Measurements from ENCODE around the gene HGS.

HGS gene, protein sequence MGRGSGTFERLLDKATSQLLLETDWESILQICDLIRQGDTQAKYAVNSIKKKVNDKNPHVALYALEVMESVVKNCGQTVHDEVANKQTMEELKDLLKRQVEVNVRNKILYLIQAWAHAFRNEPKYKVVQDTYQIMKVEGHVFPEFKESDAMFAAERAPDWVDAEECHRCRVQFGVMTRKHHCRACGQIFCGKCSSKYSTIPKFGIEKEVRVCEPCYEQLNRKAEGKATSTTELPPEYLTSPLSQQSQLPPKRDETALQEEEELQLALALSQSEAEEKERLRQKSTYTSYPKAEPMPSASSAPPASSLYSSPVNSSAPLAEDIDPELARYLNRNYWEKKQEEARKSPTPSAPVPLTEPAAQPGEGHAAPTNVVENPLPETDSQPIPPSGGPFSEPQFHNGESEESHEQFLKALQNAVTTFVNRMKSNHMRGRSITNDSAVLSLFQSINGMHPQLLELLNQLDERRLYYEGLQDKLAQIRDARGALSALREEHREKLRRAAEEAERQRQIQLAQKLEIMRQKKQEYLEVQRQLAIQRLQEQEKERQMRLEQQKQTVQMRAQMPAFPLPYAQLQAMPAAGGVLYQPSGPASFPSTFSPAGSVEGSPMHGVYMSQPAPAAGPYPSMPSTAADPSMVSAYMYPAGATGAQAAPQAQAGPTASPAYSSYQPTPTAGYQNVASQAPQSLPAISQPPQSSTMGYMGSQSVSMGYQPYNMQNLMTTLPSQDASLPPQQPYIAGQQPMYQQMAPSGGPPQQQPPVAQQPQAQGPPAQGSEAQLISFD

DNA sequence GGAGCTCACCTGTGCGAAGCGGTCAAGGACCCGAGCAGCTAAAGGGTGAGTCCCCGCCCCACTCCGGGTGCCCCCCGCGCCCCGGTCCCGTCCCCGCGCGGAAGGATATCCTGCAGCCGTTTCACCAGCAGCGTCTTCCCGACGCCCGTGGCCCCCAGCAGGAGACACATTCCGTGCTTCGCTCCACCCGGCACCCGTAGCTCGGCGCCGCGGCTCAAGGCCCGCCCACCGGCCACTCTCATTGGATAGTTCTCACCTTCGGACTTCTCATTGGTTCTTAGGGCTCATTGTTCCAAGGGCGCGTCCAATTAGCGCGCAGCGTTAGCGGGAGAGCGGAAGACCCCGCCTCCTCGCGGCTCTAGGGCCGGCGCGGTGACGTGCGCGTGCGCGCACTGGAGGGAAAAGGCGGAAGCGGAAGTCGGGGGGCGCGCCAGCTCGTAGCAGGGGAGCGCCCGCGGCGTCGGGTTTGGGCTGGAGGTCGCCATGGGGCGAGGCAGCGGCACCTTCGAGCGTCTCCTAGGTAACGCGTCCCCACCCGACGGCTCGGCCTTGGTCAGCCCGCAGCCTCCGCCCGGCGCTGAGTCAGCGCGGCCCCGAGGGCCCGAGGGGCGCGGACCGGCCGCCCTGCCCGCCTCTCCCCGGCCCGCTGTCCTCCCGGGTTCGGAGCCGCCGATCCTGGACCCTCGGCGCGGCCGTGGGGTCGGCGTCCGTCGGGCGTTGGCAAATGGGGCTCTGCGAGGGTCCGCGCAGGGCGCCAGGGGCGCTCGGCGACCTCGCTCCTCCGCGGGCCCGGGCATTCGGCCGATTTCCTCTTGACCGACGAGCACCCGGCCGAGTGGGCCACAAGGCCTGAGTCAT lies at the start of gene HGS, which contains the start of gene ARL16:
Gene HGS (plus strand): TSS at position 428 of the 858 bp plus-strand sequence. CDS start 56 bp downstream, at position 484.
Gene ARL16 (minus strand): TSS at position 214 of the 858 bp plus-strand sequence. CDS start 44 bp downstream, at position 170.
- peak; percentile 99 to 100 for DNase-seq

DNA sequence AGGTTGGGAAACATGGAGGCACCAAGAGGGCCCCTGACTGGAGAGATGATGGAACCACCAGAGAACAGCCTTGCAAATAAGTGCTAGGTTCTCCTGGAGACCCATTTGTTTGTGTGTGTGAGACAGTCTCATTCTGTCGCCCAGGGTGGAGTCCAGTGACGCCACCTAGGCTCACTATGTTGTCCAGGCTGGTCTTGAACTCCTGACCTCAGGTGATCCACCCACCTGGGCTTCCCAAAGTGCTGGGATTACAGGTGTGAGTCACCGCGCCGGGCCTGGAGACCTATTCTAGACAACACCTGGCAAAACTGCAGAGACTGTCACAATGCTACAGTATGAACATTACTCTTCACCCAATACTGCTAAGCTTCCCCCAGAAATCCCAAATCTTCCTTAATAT lies 48.4 kb upstream of the HGS start:
- DNase-seq, result no peak

DNA sequence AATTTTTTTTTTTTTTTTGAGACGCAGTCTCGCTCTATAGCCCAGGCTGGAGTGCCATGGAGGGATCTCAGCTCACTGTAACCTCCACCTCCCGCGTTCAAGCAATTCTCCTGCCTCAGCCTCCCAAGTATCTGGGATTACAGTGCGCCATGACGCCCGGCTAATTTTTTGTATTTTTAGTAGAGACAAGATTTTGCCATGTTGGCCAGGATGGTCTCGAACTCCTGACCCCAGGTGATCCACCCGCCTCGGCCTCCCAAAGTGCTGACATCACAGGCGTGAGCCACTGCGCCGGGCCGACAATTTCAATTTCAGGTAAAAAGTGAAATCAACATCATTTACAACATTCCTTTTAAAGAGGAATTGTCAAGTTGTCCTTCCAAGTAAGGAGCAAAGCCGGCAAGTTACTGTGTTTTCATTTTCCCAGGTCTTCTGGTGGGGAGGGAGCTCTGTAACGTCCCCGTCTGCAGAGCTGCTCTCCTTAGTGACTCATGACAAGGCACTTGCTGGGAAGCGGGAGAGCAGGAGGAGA lies 47.8 kb upstream of the HGS start:
- DNase-seq, result no peak

DNA sequence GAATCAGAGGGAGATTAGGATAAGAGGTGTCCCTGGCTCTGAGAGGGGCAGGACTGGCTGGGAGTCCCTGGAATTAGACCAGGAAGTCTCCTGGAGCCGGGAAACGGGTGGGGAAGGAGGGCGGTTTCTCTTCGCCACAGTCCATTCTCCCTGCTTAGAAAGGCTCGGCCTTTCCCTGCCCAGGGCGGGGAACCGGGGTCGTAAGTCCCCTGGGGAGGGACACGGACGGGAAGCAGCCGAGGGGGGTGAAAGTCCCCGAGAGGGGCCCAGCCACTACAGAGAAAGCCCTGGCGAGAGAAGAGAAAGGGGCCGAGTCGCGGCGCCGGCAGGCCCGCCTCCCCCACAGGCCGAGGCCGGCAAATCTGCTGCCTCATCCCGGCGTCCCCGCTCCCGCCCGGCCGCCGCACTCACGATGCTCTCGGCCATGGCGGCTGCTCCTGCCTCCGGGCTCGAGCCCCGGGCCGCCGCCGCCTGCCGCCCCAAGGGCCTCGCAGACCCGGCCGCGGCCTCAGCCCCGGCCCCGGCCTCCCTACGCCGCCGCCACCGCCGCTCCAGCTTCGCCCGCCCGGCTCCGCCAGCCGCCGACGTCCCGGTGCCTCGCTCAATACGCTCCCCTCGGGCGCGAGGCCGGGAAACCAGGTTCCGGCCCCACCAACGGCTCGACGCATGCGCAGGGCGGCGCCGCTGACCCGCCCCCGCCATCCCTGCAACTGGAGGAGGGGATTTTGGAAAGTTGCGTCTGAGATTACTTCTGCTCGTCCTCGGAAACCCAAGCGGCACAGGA lies 47.1 kb upstream of the HGS start, which contains the start of the genes NPLOC4 and TSPAN10:
Gene NPLOC4 (minus strand): TSS at position 608 of the 784 bp plus-strand sequence. CDS start 182 bp downstream, at position 426.
Gene TSPAN10 (plus strand): TSS at position 692 of the 784 bp plus-strand sequence. CDS start 5,217 bp downstream, outside the sequence.
- peak; percentile 91 to 94 for DNase-seq

DNA sequence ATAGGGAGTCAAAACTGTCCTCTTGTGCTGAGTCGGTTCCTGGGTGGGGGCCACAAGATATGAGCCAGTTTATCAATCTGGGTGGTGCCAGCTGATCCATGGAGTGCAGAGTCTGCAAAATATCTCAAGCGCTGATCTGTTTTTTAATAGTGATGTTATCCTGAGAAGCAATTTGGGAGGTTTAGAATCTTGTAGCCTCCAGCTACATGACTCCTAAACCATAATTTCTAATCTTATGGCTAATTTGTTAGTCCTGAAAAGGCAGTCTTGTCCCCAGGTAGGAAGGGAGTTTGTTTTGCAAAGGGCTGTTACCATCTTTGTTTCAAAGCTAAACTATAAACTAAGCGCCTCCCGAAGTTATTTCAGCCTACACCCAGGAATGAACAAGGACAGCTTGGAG lies 45.1 kb upstream of the HGS start:
- DNase-seq, result no peak

DNA sequence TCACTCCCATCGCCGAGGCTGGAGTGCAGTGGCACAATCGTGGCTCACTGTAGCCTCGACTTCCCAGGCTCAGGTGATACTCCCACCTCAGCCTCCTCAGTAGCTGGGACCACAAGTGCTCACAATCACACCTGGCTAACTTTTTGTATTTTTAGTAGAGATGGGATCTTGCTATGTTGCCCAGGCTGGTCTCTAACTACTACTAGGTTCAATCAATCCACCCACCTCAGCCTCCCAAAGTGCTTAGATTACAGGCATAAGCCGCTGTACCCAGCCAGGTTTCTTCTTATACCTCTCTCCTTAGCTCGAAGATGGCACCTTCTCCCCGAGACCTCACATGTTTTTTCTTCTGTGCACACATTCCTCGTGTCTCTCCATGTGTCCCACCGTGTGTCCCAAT lies 43.8 kb upstream of the HGS start:
- no peak for DNase-seq

DNA sequence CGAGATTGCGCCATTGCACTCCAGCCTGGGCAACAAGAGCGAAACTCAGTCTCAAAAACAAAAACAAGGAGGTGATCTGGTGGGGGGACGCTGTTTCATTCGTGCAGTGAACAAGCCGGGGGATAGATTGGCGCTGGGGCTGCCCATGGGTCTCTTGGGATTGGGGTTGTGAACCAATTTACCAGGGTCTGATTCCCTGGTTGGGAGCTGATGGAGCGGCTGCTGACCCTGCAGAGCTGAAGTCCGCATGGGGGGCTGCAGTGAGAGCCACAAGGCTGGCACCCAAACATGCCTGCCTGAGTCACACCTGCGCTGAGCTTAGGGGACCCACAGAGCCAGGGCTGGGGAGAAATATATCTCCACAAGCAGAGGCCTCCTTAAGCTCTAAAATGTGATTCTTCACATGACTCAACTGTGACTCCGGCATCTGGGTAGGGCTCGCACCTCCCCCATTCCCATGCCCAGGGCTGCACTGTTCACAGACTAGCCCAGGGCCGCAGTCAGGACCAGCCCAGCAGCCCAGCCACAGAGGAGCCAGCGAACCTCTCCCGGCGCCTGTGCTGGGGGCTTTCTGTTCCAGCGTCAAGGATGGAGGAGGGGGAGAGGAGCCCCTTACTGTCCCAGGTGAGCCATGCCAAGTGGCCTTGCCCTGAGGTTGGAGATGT lies 41.9 kb upstream of the HGS start:
- DNase-seq, result no peak

DNA sequence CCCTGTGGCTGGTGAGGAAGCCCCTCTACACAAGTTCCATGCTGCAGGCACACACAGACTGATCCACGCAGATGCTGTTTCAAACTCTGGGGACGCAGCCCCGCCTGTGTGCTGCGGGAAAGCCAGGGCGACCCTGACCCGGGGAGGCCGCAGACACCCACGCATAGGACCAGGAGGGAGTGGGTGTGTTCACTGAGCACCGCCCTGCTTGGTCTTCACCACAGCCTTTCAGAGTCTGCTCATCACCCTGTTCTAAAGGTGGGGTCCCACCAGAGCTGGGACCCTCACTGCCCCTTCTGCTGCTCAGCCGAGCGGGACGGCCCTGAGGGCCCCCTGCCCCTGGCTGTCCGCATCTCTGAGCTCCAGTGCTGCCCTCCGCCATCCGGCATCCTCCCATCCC lies 39.3 kb upstream of the HGS start:
- no peak for DNase-seq

DNA sequence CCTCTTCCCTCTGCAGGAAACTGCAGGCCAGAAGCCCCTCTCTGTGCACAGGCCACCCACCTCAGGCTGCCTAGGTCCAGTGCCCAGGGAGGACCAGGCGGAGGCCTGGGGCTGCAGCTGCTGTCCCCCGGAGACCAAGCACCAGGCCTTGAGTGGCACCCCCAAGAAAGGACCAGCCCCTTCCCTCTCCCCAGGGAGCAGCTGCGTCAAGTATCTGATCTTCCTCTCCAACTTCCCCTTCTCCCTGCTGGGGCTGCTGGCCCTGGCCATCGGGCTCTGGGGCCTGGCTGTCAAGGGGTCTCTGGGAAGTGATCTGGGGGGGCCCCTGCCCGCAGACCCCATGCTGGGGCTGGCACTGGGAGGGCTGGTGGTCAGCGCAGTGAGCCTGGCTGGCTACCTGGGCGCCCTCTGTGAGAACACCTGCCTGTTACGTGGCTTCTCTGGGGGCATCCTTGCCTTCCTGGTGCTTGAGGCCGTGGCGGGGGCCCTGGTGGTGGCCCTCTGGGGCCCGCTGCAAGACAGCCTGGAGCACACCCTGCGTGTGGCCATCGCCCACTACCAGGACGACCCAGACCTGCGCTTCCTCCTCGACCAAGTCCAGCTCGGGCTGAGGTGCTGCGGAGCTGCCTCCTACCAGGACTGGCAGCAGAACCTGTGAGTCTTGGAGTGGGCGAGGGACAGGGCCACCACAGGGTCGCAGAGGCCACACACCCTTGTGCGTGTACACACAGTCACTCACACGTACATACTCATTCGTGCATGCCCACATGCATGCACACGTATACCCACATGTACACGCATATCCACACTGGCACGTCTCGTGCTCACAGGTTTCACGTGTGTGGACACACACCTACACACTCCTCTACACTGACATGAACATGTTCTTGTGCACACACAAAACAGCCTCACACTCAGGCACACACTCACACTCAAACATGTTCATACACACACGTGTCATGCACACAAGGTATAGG lies 38.5 kb upstream of the HGS start:
- DNase-seq, result no peak

DNA sequence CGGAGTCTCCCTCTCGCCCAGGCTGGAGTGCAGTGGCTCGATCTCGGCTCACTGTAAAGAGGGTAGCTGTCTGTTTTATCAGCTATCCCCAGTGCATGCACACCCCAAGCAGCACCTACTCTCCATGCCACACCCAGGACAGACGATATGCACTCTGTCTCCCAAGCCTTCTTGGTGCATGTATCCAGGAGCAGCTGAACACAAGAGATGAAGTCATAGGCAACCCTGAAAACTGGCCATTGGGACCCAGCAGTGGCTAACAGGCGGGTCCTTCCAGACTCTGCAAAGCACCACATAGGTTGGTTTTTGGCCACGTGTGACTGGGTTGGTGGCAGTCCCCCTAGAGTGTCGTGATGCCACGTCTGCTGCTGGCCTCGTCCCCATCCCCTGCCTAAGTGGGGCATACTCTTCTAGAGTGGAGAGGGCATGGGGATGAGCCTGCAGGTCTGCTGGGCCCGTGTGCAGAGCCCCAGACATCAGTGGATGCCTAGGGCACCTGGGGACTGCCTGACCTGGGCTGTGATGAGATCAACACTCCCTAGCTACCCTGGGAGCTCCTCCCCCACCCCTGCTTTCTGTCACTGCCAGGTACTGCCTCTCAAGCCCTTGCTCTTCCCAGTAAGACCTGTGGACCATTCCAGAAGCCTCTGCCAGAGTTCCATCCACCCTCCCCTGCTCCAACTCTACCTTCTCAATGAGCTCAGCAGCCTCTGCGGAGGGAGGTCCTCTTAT lies 36.8 kb upstream of the HGS start:
- no peak for DNase-seq

DNA sequence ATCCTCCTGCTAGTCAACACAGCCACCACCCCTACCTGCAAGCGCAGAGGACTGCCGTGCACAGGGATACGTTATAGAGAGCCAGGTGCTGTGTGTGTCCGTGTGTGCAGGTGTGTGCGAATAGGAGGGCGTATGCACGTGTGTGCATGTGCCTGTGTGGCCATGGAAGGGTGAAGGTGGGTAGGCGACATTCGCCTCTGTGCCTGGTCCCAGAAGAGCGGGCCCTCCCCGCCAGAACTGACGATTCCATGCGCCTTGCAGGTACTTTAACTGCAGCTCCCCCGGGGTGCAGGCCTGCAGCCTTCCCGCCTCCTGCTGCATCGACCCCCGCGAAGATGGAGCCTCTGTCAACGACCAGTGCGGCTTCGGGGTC lies 36.2 kb upstream of the HGS start:
- no peak for DNase-seq

DNA sequence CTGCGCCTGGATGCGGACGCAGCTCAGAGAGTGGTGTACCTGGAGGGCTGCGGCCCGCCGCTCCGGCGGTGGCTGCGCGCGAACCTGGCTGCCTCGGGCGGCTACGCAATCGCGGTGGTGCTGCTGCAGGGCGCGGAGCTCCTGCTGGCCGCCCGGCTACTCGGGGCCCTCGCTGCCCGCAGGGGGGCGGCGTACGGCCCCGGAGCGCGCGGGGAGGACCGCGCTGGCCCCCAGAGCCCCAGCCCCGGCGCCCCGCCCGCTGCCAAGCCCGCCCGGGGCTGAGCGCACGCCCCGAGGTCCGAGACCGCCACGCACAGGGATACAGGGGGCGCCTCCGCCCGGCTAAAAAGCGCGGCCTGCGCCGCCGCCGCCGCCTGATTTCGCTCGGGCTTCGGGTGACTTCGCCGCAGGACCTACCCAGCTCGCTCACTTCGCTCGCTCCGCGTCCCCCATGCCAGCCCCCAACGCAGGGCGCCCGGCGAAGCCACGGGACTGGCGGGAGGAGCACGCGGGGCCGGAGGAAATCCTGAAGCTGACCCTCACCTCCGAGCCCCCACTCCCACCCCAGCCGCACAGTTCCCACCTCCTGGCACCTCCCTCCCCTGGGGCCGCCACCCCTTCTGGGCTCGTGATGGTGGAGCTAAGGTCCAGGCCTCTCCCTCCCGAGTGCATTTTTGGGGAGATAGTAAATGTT lies 35.7 kb upstream of the HGS start:
- no peak for DNase-seq

DNA sequence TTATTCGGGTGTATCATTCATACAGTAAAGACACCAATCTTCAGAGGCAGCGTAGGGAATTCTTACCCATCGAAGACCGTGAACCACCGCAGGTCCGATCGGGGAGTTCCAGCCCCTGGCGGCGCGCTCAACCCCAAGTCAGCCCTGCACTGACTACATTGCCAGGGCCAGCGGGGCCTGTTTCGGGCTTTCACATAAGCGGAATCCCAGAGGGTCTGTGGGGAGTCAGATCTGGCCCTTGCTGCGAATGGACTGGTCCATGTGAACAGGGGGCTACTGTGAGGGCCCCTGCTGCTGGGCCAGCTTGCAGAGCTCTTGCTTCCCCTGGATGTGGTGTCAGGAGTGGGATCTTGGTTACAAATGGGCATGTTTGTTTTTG lies 35.1 kb upstream of the HGS start:
- DNase-seq, result no peak

DNA sequence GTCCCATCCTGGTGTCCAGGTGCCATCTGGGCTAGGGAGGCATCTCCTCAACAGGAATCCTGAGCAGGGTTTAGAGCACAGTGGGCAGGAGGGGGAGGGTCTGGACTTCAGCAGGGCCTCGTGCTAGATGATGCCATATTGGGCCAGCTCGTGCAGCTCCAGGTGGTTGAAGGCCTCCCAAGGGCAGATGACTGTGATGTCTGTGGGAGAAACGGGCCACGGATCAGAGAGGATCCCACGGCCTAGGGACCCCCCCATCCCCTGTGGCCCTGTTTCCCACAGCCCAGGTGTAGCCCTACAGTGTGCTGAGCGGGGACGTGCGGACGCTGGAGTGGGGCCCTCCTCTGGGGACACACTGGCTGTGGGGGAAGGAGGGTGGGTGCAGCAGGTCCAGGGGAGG lies 32.9 kb upstream of the HGS start:
- no peak for DNase-seq

DNA sequence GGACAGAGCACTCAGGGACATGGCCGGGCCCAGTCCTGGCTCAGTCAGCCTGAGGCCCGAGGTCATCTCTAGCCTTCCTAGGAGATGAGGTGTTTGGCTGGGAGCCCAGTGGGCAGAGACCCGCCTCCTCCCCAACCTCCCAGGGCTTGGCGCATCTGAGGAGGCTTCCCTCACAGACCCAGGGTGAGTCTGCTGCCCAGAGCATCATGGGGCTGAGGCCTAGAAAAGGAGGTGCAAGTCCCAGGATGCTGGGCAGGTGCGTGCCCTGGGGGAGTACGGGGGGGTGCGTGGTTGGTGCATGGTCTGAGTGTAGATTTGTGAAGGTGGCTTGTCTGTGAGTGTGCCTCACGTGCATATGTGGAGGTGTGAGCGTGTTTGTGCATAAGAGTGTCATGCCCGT lies 32.1 kb upstream of the HGS start:
- DNase-seq, result no peak

DNA sequence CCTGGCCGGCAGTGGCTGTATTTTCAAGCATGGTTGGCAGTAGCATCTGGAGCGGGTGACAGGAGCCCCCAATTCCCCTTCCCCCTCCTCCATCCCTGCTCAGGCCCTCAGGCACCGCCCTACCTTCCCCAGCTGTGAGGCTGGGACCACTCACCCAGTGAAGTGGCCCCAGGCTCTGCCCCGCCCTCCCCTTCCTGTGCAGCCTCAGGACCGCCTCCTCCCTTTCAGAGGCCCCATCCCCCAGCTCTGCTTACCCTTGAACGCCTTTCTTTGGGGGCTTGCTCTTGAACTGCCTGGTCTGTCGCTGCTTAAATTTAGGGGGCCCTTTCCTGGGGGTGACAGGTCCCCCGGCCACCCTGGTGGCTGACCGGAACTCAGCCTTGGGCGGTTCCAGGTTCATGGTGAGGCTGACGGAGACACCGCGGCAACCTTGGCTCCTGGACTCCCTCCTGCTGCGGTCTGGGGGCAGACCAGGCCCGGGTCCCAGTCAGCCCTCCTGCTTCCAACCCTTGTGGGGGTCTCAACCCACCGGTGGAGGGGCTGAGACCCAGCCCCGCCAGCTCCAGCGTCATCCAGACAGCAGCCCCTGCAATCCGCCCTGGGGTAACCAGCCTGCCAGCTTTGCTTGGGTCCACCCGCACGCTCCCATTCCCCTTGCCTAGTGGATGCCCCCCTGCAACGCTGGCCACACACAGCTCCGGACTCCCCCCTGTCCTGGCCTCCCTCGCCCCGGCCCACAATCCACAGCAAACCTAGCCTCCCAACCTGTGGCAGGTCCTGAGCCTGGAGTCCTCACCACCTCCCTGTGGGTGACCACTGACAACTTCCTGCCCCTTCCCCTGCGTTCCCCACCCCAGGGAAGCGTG lies 30.7 kb upstream of the HGS start:
- DNase-seq, result peak in 1 of 2 experiments; percentile 49

DNA sequence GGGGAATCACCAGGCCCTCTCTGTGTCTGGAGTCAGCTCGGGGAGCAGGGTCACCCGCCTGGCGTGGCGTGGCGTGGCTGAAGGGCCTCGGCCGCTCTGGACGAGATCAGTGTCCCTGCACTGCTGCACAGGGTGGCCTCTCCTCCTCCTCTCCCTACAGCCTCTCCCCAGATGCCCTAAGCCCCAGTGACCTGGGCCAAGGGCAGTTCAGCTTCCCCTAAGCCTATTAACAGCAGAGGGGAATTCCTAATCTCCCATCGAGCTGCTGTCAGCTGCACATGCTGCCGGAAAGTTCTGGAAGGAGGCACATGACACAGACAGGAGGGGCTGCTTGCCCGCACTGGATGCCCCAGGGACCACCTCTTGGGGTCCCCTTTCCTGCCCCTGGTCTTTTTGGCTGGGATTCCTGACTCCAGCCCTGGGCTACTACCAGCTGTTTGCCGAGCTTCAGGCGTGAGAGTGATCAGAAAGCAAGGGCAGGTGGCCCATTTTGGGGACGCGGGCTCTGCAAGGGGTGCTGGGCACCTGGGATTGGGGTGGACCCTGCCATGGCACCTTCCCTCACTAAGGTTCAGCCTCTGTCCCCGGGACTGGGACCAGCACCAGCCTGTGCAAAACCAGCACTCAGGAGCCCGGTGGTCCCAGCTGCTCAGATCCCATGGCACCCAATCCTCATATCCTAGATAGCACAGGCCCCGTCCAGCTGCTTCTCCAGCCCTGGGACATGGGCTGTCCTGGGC lies 28.3 kb upstream of the HGS start:
- no peak for DNase-seq
